ENCODE measurements around the gene VCL. TPM values are rescaled to one million over a fixed set of nuclear protein-coding genes. Genes with fewer than 3 reads are reported as not detected.

Gene VCL
- 100 to 1,000 TPM in 5 of 6 donors, 10 to 100 TPM in 1; 76.5 to 214 (median 133) TPM for total RNA-seq

GRCh38 chr10:73997787-73998622, at the start of gene VCL:
Gene VCL, plus strand, starts transcription at chr10:73998116. Its CDS starts 92 bp downstream, at chr10:73998208.
- TF ChIP-seq CTCF (IDR thresholded peaks at IDR 0.05) (peak in 2 of 6 experiments; percentile 20 to 34), EP300 (IDR thresholded peaks at IDR 0.05) (no peak), POLR2AphosphoS5 (IDR thresholded peaks at IDR 0.05) (peak; percentile 96 to 99), POLR2A (IDR thresholded peaks at IDR 0.05) (peak in 3 of 4 donors; percentile 98 to 100 (median 98))
- Histone ChIP-seq H3K4me1 (peaks cover 24 to 54% (median 34%) of the 10 kb centered on the region in 4 donors), H3K9me3 (no peaks in the 10 kb centered on the region), H3K4me3 (peak within 1 kb of the TSS; percentile 56 to 96 (median 82)), H3K36me3 (no peaks in the 10 kb centered on the region), H3K27me3 (no peaks in the 10 kb centered on the region), H3K27ac (peak within 1 kb of the TSS; percentile 87 to 98 (median 92))
- DNase-seq (peak; percentile 99 to 100), ATAC-seq (ENCODE audit: low FRiP score in 2 of 2) (peak; percentile 97 to 99)
- 0 to 3% methylated on average over 5 to 36 of the region's 92 CpGs for WGBS, 2 donors

- ATAC-seq (ENCODE audit: low FRiP score in 2 of 2) (no peak), DNase-seq (no peak)
- Histone ChIP-seq H3K27me3 (no peaks in the 10 kb centered on the region), H3K36me3 (no peaks in the 10 kb centered on the region), H3K9me3 (no peaks in the 10 kb centered on the region), H3K4me1 (peaks cover 0 to 7% (median 0%) of the 10 kb centered on the region in 4 donors), H3K4me3 (no peak overlapping the region), H3K27ac (no peak overlapping the region)
- 85 to 92% methylated on average over 10 of the region's 10 CpGs for WGBS, 2 donors
- TF ChIP-seq EP300 (IDR thresholded peaks at IDR 0.05) (no peak), POLR2A (IDR thresholded peaks at IDR 0.05) (no peak), POLR2AphosphoS5 (IDR thresholded peaks at IDR 0.05) (no peak), CTCF (IDR thresholded peaks at IDR 0.05) (no peak)
Observed at GRCh38 chr10:73948947-73949633, 48.8 kb upstream of the VCL start.

- Histone ChIP-seq H3K36me3 (no peaks in the 10 kb centered on the region), H3K4me1 (peaks cover 0 to 12% (median 0%) of the 10 kb centered on the region in 4 donors), H3K9me3 (no peaks in the 10 kb centered on the region), H3K27me3 (no peaks in the 10 kb centered on the region), H3K4me3 (no peak overlapping the region), H3K27ac (no peak overlapping the region)
- no peak for DNase-seq
- TF ChIP-seq POLR2A (IDR thresholded peaks at IDR 0.05) (no peak), EP300 (IDR thresholded peaks at IDR 0.05) (no peak), POLR2AphosphoS5 (IDR thresholded peaks at IDR 0.05) (no peak), CTCF (IDR thresholded peaks at IDR 0.05) (no peak)
- ATAC-seq (ENCODE audit: low FRiP score in 2 of 2), result no peak
- 81 to 87% methylated on average over 13 of the region's 13 CpGs for WGBS, 2 donors
Observed at GRCh38 chr10:73950155-73950948, 47.6 kb upstream of the VCL start.

GRCh38 chr10:73953665-73954064, 44.3 kb upstream of the VCL start:
- DNase-seq (peak in 1 of 2 donors; percentile 53), ATAC-seq (ENCODE audit: low FRiP score in 2 of 2) (peak; percentile 60 to 68)
- no peaks in the 10 kb centered on the region for H3K27me3 ChIP-seq
- H3K36me3 ChIP-seq, result no peaks in the 10 kb centered on the region
- H3K4me1 ChIP-seq, result peaks cover 21 to 38% (median 29%) of the 10 kb centered on the region in 4 donors
- no peak overlapping the region for H3K27ac ChIP-seq
- TF ChIP-seq POLR2AphosphoS5 (IDR thresholded peaks at IDR 0.05), result peak; percentile 30 to 53
- TF ChIP-seq EP300 (IDR thresholded peaks at IDR 0.05), result no peak
- WGBS, 2 donors, result 60 to 67% methylated on average over 1 of the region's 1 CpG
- no peaks in the 10 kb centered on the region for H3K9me3 ChIP-seq
- no peak overlapping the region for H3K4me3 ChIP-seq

Data from upper lobe of left lung (tissue), 6 donors.